ENCODE results near the gene TBC1D22A.

The TBC1D22A gene

DNA sequence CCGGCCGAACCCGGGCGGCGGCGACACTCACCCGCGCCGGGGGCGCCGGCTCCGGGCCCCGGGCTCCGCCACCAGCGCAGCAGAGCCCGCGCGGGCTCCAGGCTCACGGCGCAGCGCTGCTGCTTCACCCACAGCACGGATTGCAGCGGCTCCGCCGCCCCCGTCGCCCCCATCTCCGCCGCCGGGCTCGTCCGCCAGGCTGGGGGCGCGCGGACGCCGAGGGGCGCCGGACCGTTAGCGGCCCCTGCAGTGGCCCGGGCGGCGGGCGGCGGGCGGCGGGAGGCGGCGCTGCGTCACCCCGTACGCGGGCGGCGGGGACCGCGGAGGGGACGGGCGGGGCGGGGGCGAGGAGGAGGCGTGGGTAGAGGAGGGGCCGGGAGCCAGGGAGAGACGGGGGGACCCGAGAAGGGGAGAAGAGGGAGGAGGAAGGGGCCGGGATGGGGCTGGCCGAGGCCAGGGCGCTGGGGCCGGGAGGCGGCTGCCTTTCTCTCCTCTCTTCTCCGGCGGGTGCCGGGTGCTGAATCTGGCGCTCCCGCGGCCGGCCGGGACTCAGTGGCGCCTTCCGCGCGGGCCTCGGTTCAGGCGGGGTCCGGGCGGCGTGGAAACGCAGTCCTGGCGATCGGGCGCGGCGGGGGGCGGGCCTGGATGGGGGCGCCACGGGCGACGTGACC is 24.3 kb upstream of the TBC1D22A start, which contains the start of gene CERK:
Gene CERK (minus strand): TSS at position 277 of the 671 bp plus-strand sequence. CDS start 104 bp downstream, at position 173.
- DNase-seq, result peak; percentile 75

DNA sequence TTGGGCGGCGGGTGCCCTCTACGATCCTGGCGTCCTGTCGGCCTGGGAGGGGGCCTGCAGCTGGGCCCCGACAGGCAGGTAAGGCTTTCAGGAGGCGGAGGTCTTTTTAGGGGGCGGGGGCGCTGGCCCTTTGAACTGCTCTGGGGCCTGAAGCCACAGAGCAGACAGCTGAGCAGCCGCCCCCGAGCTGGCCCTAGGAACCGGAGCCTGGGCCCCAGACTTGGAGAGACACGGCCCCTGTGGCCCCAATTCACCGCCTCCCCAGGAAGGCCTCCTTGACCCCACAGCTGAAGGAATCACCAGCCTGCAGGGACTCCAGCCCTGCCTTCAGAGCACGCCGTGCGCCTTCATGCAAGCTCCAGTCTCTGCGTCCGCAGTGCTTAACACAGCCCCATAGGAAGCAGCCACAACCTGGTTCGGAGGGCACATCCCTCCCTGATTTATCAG is 23.8 kb upstream of the TBC1D22A start:
- peak; percentile 22 for DNase-seq

DNA sequence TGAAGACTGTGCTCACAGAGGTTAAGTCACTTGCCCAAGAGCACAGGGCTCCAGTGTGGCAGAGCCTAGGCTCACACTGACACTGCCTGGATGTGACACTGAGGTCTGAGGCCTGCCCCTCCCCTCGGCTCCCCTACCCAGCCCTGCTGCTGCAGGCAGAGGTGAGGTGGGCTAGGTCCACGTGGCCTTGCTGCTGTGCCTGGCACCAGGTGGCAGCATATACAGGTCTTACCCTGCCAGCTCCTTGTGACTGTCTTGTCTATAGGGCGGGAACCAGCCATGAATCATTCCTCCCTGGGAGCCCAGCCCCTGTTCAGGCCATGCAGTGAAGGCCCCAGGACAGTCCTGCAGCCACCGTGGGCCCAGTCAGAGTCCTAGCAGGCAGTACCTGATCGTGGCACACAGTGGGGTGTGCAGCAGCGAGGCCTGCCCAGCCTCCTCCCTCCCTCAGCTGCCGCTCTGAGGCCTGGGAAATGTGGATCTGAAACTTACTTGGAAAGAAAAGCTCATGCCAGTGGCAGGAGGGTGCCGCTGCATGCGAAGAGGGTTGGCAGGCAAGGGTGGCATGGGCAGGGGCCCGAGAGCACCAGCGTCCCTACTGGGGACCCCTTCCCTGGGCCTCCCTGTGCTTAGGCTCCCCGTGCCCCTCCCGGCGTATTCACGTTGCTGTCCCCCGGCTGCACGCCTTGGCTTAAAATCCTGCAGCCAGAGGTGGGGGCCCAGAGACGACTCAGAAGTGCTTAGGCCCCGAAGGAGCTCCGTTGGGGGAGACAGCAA is 23.2 kb upstream of the TBC1D22A start:
- DNase-seq, result peak; percentile 74

DNA sequence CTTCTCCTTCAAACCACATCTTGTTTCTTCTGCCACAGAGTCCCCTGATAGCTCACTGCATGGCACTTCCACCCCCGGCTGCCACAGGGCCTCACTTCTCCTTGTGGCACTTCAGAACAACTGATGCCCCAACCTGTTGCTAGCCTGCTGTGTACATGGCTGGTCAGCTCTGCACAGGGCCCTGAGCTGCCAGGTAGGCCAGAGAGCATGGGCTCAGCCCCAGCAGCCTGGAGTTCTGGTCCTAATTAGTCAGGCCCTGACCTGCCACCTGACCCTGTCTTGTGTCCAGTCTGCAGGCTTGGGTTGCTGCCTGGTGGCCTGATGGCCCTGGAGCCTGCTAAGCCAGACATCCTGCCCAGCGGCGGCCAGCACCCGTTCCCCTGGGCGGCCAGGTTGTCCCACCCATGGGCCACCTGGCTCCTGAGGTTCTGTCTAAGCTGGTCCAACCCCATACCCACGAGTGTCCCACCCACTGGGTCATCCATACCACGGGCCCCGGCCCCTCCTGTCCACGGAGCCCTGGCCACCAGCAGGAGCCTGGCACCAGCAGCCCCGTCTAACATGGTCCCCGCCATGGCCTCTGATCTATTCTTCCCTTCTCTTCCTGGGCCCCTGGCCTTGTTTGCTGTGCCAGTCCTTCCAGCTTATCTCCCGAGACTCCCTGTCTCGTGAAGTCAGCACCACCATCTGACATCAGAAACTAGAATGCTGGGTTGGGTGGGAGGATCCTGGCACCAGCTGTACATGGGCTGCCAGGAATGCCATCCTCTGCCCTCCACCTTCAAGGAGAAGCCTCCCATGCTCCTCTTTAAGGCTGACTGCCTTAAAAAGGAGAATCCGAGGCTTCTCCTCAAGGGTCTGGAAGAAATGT is 21.3 kb upstream of the TBC1D22A start:
- no peak for DNase-seq

DNA sequence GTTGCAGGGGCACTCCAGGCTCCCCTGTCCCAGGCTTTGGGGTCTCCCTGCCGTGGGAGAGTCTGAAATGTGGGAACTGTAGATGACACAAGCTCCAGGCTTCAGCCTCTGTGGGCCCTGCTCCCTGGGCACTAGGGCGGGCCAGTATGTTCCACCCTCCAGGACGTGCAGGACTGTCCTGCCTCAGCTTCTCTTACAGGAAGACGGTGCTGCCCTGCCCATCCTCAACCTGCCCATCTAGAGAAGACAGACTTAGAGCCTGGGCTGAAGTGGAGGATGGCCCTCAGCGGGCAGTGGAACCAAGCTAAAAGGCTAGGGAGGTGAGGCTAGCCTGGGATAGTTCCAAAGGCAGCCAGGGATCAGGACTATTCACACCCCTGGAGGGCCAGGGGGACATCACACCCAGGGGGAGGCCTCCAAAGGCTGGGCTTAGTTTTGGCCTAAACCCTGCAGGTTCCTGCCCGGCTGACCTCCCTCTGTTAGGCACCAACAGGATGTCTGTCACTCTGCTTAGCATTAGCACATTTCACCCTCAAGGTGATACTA is 20.4 kb upstream of the TBC1D22A start:
- DNase-seq, result no peak

DNA sequence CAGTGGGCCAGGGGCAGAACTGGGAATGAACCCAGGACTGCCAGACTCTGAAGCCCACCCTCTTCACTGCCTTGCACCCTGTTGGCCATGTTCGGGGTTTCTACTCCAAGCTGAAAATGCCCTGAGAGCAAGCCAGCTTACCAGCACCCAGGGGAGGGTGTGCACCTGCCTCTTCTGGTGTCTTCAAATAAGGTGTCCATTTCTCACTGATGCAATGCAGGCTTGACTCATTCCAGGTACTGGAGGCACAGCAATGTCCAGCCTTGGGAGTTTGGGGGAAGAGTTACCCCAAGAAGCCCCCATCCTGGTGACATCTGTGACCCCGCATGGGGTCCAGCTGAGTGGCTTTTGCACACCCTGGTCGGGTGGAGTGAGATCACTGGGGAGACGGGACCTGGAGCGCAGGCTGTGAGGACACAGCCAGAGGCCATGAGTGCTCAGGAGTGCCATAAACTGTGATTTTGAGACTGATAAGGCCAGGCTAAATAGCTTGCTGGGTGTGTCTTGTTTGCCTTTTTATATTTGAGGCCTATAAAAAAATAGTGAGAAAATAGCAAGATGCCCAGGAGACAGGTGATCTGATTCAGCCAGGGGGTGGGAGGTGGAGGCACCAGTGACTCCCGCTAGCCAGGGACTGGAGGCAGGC is 19.8 kb upstream of the TBC1D22A start:
- no peak for DNase-seq

DNA sequence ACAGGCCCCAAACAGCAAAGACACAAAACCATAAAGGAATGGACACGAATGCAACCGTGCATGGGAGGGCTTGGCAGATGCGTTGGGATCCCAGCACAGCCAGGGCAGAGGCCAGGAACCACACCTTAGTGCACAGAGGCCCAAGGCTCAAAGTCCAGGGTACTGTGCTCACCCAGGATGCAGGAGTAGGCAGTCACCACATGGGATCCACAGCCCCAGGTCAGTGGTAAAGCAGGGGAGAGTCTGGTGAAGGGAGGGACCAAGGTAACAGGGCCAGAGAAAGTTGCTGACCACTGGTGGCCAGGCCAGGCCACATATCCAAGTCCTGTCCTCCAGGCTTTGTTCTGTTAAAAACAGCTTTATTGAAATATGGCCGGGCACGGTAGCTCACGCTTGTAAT is 17.9 kb upstream of the TBC1D22A start:
- DNase-seq, result no peak

DNA sequence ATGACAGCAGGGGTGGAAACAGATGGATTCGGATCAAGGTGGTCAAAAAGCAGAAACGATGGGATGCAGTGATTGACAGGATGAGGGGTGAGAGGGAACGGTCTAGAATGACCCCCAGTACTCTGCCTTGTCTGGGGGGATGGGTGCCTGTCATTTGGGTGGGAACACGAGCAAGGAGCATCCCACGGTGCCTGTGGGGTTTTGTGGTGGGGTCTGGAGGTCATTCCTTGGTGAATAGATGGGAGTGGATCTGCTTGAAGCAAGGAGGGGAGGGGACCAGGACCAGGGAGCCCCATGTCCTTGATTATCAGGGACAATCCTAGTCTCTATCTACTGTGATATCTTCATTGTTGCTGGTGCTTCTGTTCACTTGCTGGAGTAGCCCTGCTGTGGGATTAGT is 16.3 kb upstream of the TBC1D22A start:
- DNase-seq, result no peak

DNA sequence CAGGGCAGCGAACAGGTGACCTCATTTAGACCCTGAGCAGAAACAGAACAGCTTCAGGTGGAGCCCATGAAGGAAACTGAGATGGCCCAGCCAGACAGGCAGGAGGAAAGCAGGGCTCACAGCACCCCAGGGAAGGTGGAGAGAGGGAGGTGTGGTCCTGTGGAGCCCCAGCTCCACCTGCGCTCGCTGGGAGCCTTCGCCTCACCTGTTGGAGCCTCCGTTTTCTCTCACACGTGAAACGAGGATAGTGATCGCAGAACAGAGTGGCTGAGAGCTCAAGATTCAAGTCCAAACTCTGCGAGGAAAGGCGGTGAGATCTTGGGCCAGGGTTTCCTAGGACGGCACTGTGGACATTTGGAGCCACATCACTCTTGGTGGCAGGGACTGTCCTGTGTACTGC is 15.8 kb upstream of the TBC1D22A start:
- DNase-seq, result no peak

DNA sequence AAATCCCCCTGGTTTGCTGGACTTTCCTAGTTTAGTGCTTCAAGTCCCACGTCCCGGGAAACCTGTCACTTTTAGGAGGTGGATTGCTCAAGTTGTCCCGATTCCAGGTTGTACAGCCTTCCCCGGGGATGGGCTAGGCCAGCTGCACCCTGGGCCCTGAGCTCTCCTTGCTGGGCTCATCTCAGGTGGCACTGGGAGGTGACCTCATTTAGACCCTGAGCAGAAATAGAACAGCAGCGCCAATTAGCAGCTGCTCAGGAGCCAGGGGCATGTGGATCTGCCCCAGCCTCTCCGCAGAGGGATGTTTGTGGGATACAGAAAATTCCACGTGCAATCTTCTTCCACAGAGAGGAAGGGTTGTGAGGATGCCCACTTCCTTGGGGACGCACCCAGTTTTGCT is 14.8 kb upstream of the TBC1D22A start:
- DNase-seq, result no peak

DNA sequence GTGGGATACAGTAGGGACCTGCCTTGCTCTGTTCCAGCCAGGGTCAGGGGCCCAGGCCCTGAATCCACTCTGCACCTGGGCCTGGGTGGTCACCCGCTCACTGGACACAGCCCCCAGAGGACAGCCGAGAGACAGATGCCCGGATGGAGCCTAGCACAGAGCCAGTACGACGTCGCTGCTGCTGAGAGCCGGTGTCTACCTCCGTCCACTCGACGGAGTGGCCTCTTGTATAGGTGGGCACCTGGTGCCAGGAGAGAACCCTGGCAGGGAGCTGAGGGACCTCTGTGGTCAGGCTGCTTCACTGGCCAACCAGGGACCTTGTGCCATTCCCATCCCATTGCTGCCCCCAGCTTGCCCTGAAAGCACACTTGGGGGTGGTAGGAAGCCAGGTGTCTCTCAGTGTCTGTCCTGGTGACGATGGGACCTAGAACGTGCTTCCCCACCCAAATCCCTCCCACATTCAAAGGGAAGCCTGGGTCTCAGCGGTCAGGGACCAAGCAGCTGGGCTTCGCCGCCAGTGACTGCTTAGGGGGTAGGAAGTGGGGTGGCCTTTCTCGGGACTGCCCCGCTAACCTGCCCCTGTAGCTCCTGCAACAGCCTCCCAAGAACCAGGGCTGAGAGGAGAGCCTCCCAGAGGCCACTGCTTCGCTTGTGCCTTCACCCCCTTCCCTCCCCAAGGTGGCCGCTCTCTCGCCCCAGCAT is 14.1 kb upstream of the TBC1D22A start:
- DNase-seq, result no peak

DNA sequence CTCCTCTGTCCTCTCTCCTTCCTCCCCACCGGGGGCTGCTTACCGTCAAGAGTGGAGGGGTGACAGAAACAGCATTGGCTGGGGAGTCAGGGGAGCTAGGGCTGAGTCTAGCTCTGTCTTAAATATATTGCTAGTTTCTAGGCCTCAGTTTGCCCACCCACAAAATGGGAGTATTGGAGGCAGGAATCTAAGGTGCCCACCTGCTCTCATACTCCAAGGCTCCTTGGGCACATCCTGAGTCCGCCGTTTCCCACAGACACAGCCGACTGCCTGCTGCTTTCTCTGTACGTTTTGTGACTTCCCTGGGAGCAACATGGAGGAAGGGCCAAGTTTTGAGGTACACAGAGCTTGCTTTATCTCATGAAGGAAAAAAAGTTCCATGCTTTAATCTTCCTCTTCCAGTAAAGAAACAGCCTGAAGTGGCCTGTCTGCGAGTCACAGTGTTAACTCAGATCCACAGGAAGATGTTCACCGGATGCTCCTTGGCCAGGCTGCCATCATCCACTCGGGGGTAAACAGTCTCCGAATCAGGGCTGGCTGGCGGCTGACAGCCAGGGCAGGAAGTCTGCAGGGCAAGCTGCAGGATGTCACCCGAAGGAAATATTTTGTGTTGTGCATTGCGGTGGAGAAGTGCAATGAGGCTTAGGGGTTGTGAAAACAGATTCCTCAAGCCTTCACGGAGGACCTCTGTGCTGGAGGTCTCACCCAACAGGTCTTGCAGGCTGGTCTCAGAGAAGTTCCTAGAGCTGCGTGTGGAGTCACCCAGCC is 13.4 kb upstream of the TBC1D22A start:
- DNase-seq, result peak; percentile 76

DNA sequence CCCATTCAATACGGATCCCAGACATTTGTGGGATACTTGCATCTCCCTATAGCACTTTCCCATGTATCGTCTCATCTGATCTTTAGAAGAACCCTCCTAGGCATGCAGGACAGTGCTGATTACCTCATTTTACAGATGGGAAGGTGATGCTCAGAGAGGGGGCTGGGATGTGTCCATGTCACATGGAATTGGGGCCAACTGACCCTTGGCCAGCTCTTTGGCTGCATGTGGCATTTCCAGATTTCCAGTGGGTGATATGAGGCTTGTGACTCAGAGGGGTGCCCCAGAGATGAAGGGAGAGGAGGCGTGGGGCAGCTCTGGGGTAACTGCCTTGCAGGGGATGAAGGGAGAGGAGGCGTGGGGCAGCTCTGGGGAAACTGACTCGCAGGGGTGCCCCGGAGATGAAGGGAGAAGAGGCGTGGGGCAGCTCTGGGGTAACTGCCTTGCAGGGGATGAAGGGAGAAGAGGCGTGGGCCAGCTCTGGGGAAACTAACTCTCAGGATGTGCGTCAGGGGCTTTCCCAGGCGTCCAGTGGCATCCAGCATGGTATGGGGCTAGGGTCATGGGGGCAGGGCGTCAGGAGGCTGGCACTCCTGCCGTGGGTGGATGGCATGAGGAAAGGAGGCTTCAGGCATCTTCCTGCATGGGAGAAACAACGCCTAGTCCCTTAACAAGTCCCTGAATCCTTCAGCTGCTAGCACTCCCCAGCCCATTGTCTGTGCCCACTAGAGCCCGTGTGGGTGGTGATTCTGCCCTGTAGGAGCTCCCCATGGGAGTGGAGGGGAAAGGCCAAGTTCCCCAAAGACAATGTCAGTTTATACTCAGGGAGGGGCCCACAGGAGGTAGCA is 12.5 kb upstream of the TBC1D22A start:
- no peak for DNase-seq

DNA sequence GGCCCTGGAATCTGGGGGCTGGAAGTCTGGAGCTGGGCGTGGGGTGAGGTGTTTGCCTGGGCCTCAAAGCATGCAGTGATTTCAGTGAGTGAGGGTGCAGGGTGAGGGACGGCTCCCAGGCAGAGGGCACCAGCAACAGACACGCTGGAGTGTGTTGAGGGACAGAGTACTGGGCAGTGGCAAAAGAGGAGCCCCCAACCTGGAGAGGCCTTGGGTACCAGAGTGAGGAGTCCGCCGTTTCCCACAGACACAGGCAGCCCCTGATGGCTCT is 12.0 kb upstream of the TBC1D22A start:
- no peak for DNase-seq

DNA sequence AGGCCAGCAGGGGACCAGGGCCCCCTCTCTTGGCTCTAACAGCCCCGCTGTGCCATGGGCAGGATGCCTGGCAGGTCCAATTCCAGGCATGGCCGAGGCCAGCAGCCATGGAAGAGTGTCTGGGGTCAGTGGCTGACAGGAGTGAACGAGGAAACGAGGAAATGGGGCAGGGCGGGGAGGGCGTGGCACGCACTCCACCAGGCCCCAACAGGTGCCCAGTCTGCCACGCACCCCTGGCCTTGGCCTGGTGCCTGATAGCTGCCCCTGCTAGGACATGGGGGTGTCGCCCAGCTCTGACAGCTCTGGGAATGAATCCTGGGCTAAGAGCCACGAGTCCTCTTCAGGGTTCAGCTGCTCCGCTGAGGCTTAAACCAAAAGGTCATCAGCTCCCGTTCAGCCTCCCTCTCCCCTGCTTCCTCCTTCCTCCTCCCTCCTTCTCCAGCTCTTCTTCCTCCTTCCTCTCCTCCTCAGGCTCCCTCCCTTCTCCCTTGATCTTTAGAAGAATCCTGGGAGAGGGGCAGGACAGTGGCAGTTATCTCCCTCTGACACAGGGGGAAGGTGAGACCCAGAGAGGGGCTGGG is 11.5 kb upstream of the TBC1D22A start:
- no peak for DNase-seq

DNA sequence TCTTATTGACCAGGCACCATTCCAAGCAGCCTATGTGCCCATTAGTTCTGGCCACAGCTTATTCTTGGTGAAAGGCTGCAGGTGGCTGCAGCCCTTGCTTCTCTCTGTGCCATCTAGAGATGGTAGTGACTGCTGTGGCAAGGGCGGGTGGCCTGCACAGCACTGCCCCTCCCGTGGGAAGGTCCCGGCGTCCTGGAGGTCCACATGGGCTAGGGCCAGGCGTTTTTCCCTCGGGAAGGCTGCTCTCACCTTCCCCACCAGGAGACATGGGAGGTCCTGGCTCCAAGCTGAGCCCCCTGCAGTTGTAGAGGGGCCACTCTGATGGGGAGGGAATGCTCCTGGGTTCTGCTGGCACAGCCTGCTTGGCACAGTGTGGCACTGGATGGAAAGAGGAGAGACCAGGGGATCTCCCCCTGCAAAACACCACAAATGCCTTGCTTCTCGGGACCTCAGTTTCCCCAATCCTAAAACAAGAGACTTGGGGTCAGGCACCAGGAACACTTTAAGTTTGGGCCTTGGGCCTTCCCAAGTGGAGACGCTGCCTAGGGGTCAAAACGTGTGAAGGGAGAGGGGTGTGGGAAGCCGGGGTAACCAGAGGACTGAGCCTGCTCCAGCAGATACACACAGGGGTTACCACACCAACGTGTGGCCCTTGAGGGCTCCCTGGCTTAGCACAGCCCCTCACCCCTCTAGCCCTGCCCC is 10.0 kb upstream of the TBC1D22A start:
- no peak for DNase-seq

DNA sequence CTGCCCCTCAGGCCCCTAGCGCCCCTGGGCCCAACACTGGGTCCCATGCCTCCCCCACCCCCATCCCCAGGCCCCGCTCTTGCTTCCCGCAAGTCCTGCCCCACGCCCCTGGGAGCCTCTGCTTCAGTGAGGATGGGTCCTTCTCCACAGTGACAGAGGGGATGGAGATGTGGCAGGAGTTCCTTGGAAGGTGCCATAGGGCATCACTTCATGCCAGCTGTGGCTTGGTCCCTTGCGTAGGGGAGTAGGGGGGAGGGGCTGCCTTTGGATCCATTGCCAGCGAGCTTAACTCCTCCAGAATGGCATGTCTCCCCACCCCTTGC is 9.5 kb upstream of the TBC1D22A start:
- DNase-seq, result no peak

DNA sequence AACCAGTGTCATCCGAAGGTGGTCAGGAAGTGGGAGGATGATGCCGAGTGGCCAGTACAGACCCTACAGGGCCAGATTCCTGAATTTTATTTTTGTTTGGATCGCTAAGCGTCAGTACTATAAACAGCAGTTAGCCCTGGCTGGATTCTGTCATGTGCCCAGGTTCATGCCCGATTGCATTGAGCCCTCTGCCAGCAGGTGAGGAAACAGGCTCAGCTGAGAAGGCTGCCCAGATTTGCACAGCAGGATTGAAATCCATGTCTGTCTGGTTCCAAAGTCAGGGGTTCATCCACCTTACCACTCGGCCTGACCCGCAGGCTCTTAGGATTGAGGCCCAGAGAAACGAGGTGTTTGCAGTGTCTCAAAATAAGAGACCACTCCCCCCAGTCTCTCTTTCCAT is 9.1 kb upstream of the TBC1D22A start:
- no peak for DNase-seq

DNA sequence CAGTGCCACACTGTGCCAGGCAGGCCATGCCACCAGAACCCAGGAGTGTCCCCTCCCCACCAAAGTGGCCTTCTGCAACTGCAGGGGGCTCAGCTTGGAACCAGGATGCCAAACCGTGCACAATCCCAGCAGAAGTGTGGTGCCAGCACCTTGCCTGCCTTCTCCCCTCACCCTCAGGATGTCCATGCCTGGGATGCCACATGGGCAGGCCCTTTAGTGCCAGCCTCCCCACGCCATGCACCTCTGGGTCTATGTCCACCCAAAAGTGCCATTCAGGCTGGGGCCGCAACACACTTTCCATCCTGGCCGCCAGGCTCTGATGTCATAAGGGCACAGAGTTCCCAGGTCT is 8.7 kb upstream of the TBC1D22A start:
- DNase-seq, result no peak

Data from activated CD4-positive, alpha-beta T cell treated with anti-CD3 and anti-CD28 coated beads, Interleukin-2, amount 50 U/mL, for 1 hour (primary cell).